Type B pancreatic cell (in vitro differentiated cells): Measurements from ENCODE around the gene PTPN1. TPM values are rescaled to one million over a fixed set of nuclear protein-coding genes. Genes with fewer than 3 reads are reported as not detected.

ENCODE experiments used
- DNase-seq: peaks from one replicate; pipeline ENCODE4 v3.0.0; 2021; ENCODE audit warnings: mixed read lengths; ENCODE audit not compliant: unreplicated experiment; ENCODE audit errors: extremely low spot score
- H3K27ac Mint-ChIP-seq: 2 replicates; pipeline ENCODE4 v1.8.0; 2021; ENCODE audit warnings: mild to moderate bottlenecking, mixed read lengths
- H3K27me3 Mint-ChIP-seq: 2 replicates; pipeline ENCODE4 v1.8.0; 2021; ENCODE audit warnings: mixed read lengths
- H3K36me3 Mint-ChIP-seq: 2 replicates; pipeline ENCODE4 v1.8.0; 2021; ENCODE audit warnings: mixed read lengths
- H3K4me1 Mint-ChIP-seq: one replicate; pipeline ENCODE4 v1.8.0; 2021; ENCODE audit warnings: mixed read lengths; ENCODE audit not compliant: unreplicated experiment
- H3K4me3 Mint-ChIP-seq: 2 replicates; pipeline ENCODE4 v1.8.0; 2021; ENCODE audit warnings: mild to moderate bottlenecking, mixed read lengths
- H3K9me3 Mint-ChIP-seq: 2 replicates; pipeline ENCODE4 v1.8.0; 2021; ENCODE audit warnings: mixed read lengths
- microRNA-seq: library from miRNA; unstranded; fragments of <30 nt; microRNA quantifications from one replicate; pipeline ENCODE4, GENCODE V29; 2020
- total RNA-seq: library from RNA; stranded (reverse); gene quantifications from 2 replicates; pipeline ENCODE4 v1.2.1, GENCODE V29; 2021; ENCODE audit warnings: low replicate concordance
- TF ChIP-seq, protein P1 (sequence below): fragments of 200-600 bp; sonication (generic); conservative IDR thresholded peaks from 2 replicates; pipeline ENCODE4 v1.5.0; 2021; ENCODE audit warnings: antibody characterized with exemption, mild to moderate bottlenecking

The PTPN1 gene
- total RNA-seq, 1 donor from 2014 or later: 27.6 TPM

DNA sequence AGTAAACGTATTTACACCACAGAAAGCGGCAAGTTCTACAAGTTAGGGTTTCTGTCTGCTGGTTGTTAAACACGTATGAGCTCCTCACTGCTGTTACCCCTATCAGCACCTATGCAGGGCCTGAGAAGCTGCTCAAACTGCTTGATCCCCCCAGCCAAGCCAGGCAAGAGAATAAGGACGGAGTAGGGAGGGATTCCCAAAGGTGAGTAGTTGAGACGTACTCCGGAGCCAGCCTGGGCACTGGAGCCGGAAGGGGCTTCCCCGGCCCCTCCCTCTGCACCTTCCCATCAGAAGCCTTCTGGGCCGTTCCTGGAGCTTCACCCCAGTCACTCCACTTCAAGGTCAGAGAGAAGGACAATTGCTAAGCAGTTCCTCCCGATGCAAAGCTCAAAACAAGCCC is 123.2 kb downstream of the PTPN1 start:
- DNase-seq: no peak
- no peaks in the 10 kb centered on the region for H3K36me3 Mint-ChIP-seq
- peaks cover 30% of the 10 kb centered on the region for H3K4me1 Mint-ChIP-seq
- H3K4me3 Mint-ChIP-seq: no peak overlapping the region
- H3K27ac Mint-ChIP-seq: no peak overlapping the region
- TF ChIP-seq, protein P1, sequence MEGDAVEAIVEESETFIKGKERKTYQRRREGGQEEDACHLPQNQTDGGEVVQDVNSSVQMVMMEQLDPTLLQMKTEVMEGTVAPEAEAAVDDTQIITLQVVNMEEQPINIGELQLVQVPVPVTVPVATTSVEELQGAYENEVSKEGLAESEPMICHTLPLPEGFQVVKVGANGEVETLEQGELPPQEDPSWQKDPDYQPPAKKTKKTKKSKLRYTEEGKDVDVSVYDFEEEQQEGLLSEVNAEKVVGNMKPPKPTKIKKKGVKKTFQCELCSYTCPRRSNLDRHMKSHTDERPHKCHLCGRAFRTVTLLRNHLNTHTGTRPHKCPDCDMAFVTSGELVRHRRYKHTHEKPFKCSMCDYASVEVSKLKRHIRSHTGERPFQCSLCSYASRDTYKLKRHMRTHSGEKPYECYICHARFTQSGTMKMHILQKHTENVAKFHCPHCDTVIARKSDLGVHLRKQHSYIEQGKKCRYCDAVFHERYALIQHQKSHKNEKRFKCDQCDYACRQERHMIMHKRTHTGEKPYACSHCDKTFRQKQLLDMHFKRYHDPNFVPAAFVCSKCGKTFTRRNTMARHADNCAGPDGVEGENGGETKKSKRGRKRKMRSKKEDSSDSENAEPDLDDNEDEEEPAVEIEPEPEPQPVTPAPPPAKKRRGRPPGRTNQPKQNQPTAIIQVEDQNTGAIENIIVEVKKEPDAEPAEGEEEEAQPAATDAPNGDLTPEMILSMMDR: no peak
- H3K9me3 Mint-ChIP-seq: no peaks in the 10 kb centered on the region
- H3K27me3 Mint-ChIP-seq: no peaks in the 10 kb centered on the region

DNA sequence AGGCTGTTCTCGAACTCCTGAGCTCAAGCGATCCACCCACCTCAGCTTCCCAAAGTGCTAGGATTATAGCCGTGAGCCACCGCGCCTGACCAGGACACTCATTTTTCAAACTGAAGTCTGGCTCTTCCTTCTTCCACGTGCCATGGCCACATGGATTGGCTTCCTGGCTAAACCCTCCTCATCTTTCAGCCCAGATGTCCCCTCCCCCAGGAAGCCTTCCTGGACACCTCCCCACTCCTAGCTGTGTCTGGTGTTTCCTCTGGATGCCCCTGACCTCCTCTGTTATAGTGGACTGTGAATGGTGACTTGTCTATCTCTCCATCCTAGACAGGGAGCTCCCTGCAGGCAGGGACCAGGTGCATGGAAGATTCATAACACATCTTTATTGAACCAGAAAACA is 124.0 kb downstream of the PTPN1 start:
- Mint-ChIP-seq H3K4me1 (peaks cover 28% of the 10 kb centered on the region), H3K27ac (no peak overlapping the region), H3K27me3 (no peaks in the 10 kb centered on the region), H3K4me3 (no peak overlapping the region), H3K9me3 (no peaks in the 10 kb centered on the region), H3K36me3 (no peaks in the 10 kb centered on the region)
- no peak for DNase-seq
- TF ChIP-seq, protein P1: no peak

Small RNAs within 50 kb of the gene (microRNA-seq; reads per million reads assigned to microRNA genes)
- not detected for gene MIR1302-5
- gene MIR645: not detected

Other genes with a start within 250 kb of the PTPN1 start
- 1.9 and 5.1 TPM in 2 replicates for gene RIPOR3, start 181.2 kb downstream of the PTPN1 start, total RNA-seq
- gene PARD6B, start 221.2 kb downstream of the PTPN1 start, total RNA-seq: 27.7 and 50.0 TPM in 2 replicates